Spleen (tissue), 11 donors: ENCODE data around the gene SLC25A13. TPM values are rescaled to one million over a fixed set of nuclear protein-coding genes. Genes with fewer than 3 reads are reported as not detected.

Experiments
- DNase-seq: peaks from one replicate; pipeline ENCODE4 v3.0.0-alpha.2; 2020
- H3K27ac ChIP-seq, 8 donors: fragments of 200-600 bp; sonication (generic) in 7 of 8; 1 replicate in 4 of 8; 2 replicates in 4 of 8; pipeline versions ENCODE4 v1.5.0 to v1.8.0; 2016 to 2021; ENCODE audit warnings: inconsistent platforms in 4 of 8, mild to moderate bottlenecking in 4 of 8, moderate library complexity in 1 of 8
- H3K27me3 ChIP-seq, 7 donors: fragments of 200-600 bp; sonication (generic) in 6 of 7; replicated peaks in 1 of 7; 1 replicate in 4 of 7; 2 replicates in 3 of 7; pipeline versions ENCODE4 v1.5.0 to v1.8.0; 2016 to 2021; ENCODE audit warnings: inconsistent platforms in 3 of 7, mild to moderate bottlenecking in 1 of 7
- H3K36me3 ChIP-seq, 6 donors: fragments of 200-600 bp; sonication (generic) in 5 of 6; 1 replicate in 4 of 6; 2 replicates in 2 of 6; pipeline versions ENCODE4 v1.5.0 to v1.8.0; 2016 to 2021; ENCODE audit warnings: inconsistent platforms in 2 of 6
- H3K4me1 ChIP-seq, 6 donors: fragments of 200-600 bp; sonication (generic) in 5 of 6; 1 replicate in 3 of 6; 2 replicates in 3 of 6; pipeline versions ENCODE4 v1.5.0 to v1.8.0; 2016 to 2021; ENCODE audit warnings: inconsistent platforms in 3 of 6
- H3K4me3 ChIP-seq, 8 donors: fragments of 200-600 bp; sonication (generic) in 7 of 8; 1 replicate in 4 of 8; 2 replicates in 4 of 8; pipeline versions ENCODE4 v1.5.0 to v1.8.0; 2016 to 2021; ENCODE audit warnings: inconsistent platforms in 4 of 8, mild to moderate bottlenecking in 4 of 8, moderate library complexity in 2 of 8
- H3K9me3 ChIP-seq, 8 donors: fragments of 200-600 bp; sonication (generic) in 7 of 8; 1 replicate in 4 of 8; 2 replicates in 4 of 8; pipeline versions ENCODE4 v1.5.0 to v1.8.0; 2016 to 2021; ENCODE audit warnings: inconsistent platforms in 4 of 8
- CTCF ChIP-seq, 11 experiments: fragments of 200-600 bp in 7 of 11; fragments of 450-650 bp in 4 of 11; sonication (generic) in 4 of 11; IDR thresholded peaks in 8 of 11; conservative IDR thresholded peaks in 3 of 11; 1 replicate in 7 of 11; 2 replicates in 4 of 11; pipeline versions ENCODE4 v1.4.0 to v1.8.0; 2016 to 2021; ENCODE audit warnings: antibody characterized with exemption in 11 of 11, inconsistent platforms in 4 of 11, mild to moderate bottlenecking in 1 of 11
- POLR2A ChIP-seq, 3 donors: fragments of 450-650 bp; IDR thresholded peaks; one replicate each; pipeline ENCODE4 v1.5.1; 2017; ENCODE audit warnings: antibody characterized with exemption in 3 of 3, mild to moderate bottlenecking in 1 of 3
- POLR2AphosphoS5 ChIP-seq, 3 donors: sonication (generic); formaldehyde crosslinking; IDR thresholded peaks; one replicate each; pipeline ENCODE4 v1.5.1; 2017; ENCODE audit warnings: antibody characterized with exemption in 3 of 3
- WGBS, 5 donors: extraction: QIAGEN DNeasy Blood & Tissue Kit in 3 of 5; methylation state at CpG; one replicate each; pipeline versions ENCODE4 v1.1.5 to v1.1.7; 2013 to 2018; 5-methylcytosine and 5-hydroxymethylcytosine counted together
- intact Hi-C: fragments of 100-400 bp; cut with DNase I; formaldehyde crosslinking; loops from one replicate; pipeline ENCODE4 v1.15.0; 2023; ENCODE audit warnings: low total_unique reads
- microRNA-seq, 3 donors: library from miRNA; unstranded; fragments of <30 nt; microRNA quantifications; one replicate each; pipeline versions ENCODE4 to v1.1.0, GENCODE V29; 2019 to 2020
- polyA plus RNA-seq, 3 donors: library from polyadenylated mRNA; stranded (reverse); fragments of 200-250 nt; gene quantifications; one replicate each; pipeline ENCODE4 v1.2.1, GENCODE V29; 2013
- small RNA-seq, 4 donors: library from RNA; depleted of rRNA; stranded (forward); fragments of <200 nt; gene quantifications; one replicate each; pipeline ENCODE3, GENCODE V24; 2016
- total RNA-seq, 7 donors: library from RNA; depleted of rRNA in 3 of 7; stranded (reverse); fragments of >200 nt in 3 of 7; fragmentation: NEBNext Ultra II Directional in 4 of 7; extraction: Animal tissue kit (Norgen Biotek cat#: 25700) in 4 of 7; gene quantifications; one replicate each; pipeline versions ENCODE4 v1.1.0 to v1.2.1, GENCODE V29; 2016 to 2021
- donor health status: healthy with polysubstance abuse.
- donor health status: DM: no; HTN: no; CAD: no; lungs with moderate emphysema.
- donor health status: DM: no; HTN: no; CAD: no.
- donor health status: Bipolar disorder and iron deficiency.
- donor health status: healthy.
- donor health status: DM: no; HTN: no; CAD: no.
- donor health status: DM: yes; HTN: yes; CAD: no.

SLC25A13 gene
- total and polyA plus RNA-seq, 10 donors = 6.3 to 44.4 (median 25.9) TPM

GRCh38 chr7:96074871-96075270 is 247.0 kb downstream of the SLC25A13 start:
- no peak overlapping the region for H3K27ac ChIP-seq
- intact Hi-C loops = loop anchor here (5.0 kb wide), 1 partner anchor 952 kb away; no protein-coding TSS in a partner anchor
- WGBS, 5 donors = 57 to 73% (median 67%) methylated on average over 1 of the region's 1 CpG
- peaks cover 0 to 40% (median 16%) of the 10 kb centered on the region in 7 donors for H3K27me3 ChIP-seq
- H3K9me3 ChIP-seq = no peaks in the 10 kb centered on the region
- H3K4me1 ChIP-seq = peaks cover 0 to 17% (median 10%) of the 10 kb centered on the region in 6 donors
- DNase-seq = no peak
- TF ChIP-seq POLR2AphosphoS5 (IDR thresholded peaks at IDR 0.05) = no peak
- TF ChIP-seq CTCF (IDR thresholded peaks at IDR 0.05 in 8 of 11, conservative IDR thresholded peaks at IDR 0.05 in 3 of 11) = no peak
- TF ChIP-seq POLR2A (IDR thresholded peaks at IDR 0.05) = no peak
- no peak overlapping the region for H3K4me3 ChIP-seq
- no peaks in the 10 kb centered on the region for H3K36me3 ChIP-seq

Small RNAs within 50 kb of the gene (microRNA-seq; reads per million reads assigned to microRNA genes)
- gene MIR591 = 0 reads per million in 3 donors

Small RNAs within 50 kb of the gene (small RNA-seq; reads per million reads assigned to genes)
- 0 reads per million in 4 donors for gene AC084368.1
- 0 reads per million in 4 donors for gene MIR591
- 0 reads per million in 4 donors for gene RNU6-364P
- 0 reads per million in 4 donors for gene RNU6-532P
